Colonic mucosa (tissue), 4 donors: ENCODE data around the gene SLC36A3. TPM values are rescaled to one million over a fixed set of nuclear protein-coding genes. Genes with fewer than 3 reads are reported as not detected.

Source experiments
- DNase-seq: peaks from one replicate; pipeline ENCODE4 v3.0.0-alpha.2; 2020
- H3K27ac ChIP-seq: fragments of 200-600 bp; one replicate; pipeline ENCODE4 v1.8.0; 2021
- H3K27me3 ChIP-seq: fragments of 200-600 bp; one replicate; pipeline ENCODE4 v1.8.0; 2021
- H3K36me3 ChIP-seq: fragments of 200-600 bp; one replicate; pipeline ENCODE4 v1.8.0; 2021
- H3K4me1 ChIP-seq: fragments of 200-600 bp; one replicate; pipeline ENCODE4 v1.8.0; 2021; ENCODE audit warnings: mild to moderate bottlenecking
- H3K4me3 ChIP-seq: fragments of 200-600 bp; one replicate; pipeline ENCODE4 v1.8.0; 2021
- H3K9ac ChIP-seq, 2 donors: one replicate each; pipeline ENCODE4 v1.7.0; 2013; ENCODE audit warnings: control low read depth in 2 of 2, low read depth in 2 of 2, low read length in 2 of 2
- H3K9me3 ChIP-seq: fragments of 200-600 bp; one replicate; pipeline ENCODE4 v1.8.0; 2021
- intact Hi-C: fragments of 100-400 bp; cut with DNase I; formaldehyde crosslinking; loops from one replicate; pipeline ENCODE4 v1.14.1; 2022
- total RNA-seq, 2 donors: library from RNA; stranded (reverse); fragmentation: NEBNext Ultra II Directional in 1 of 2; extraction: Animal tissue kit (Norgen Biotek cat#: 25700) in 1 of 2; gene quantifications; one replicate each; pipeline ENCODE4 v1.2.1, GENCODE V29; 2021
- TF ChIP-seq, protein P1 (sequence below): fragments of 200-600 bp; IDR thresholded peaks from one replicate; pipeline ENCODE4 v1.8.0; 2022; ENCODE audit warnings: antibody characterized with exemption, mild to moderate bottlenecking
- donor health status: healthy.
- donor health status: DM: no; HTN: no; CAD: no.
- donor health status: DM: no; HTN: no; CAD: no.

SLC36A3 gene
- total RNA-seq, 2 donors from 2014 or later: not detected

DNA sequence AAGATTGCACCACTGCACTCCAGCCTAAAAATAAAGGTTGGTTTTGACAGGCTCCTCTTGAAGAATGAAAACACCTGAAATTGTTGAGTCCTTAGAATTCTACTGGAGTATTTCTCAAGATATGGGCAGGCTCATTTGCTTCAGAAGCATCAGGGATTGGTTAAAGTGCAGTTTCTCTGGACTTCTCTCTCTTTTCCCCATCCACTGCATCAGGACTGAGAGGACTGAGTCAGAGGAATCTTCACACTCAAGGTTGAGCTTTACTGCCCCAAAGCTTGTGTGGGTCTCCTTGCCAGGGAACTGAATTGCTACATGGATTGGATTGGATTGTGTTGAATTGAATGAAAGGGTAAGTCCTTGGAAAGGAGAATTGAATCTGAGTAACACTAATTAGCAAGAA, 72.2 kb downstream of the SLC36A3 start:
- Histone ChIP-seq H3K27ac (no peak overlapping the region), H3K27me3 (no peaks in the 10 kb centered on the region), H3K4me3 (no peak overlapping the region), H3K9me3 (no peaks in the 10 kb centered on the region), H3K9ac (no peak overlapping the region), H3K4me1 (no peaks in the 10 kb centered on the region), H3K36me3 (no peaks in the 10 kb centered on the region)
- intact Hi-C loops: no loop called here
- no peak for DNase-seq
- TF ChIP-seq, protein P1, sequence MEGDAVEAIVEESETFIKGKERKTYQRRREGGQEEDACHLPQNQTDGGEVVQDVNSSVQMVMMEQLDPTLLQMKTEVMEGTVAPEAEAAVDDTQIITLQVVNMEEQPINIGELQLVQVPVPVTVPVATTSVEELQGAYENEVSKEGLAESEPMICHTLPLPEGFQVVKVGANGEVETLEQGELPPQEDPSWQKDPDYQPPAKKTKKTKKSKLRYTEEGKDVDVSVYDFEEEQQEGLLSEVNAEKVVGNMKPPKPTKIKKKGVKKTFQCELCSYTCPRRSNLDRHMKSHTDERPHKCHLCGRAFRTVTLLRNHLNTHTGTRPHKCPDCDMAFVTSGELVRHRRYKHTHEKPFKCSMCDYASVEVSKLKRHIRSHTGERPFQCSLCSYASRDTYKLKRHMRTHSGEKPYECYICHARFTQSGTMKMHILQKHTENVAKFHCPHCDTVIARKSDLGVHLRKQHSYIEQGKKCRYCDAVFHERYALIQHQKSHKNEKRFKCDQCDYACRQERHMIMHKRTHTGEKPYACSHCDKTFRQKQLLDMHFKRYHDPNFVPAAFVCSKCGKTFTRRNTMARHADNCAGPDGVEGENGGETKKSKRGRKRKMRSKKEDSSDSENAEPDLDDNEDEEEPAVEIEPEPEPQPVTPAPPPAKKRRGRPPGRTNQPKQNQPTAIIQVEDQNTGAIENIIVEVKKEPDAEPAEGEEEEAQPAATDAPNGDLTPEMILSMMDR: no peak

DNA sequence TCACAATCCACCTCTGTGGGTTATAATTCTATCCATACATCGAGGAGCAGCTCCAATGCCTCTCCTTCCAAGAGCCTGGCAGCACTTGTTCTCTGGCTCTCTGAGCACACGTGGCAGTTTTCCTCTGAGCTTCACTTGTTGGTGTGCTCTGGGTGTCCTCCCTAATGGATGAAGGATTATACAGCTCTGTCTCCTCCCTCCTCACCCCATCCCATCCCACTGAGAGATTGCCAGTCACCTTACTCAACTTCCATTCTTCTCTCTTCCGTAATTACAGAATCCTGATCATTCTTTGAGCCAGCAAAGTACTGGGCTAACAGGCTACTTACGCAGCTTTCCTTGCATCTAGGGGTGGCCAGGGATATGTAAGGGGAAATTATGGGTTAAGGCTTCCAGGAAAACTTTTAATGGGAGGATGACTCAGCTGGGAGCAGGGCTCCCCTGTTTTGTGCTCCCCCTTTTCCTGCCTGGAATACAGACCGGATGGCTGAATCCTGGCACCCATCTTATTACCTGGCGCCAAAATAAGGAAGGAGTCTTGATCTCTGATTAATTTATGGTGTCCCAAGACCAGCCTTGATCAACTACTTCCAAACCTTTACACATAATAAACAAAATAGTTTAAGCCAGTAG, 73.4 kb downstream of the SLC36A3 start:
- no peak overlapping the region for H3K4me3 ChIP-seq
- H3K27me3 ChIP-seq: no peaks in the 10 kb centered on the region
- intact Hi-C loops: no loop called here
- no peaks in the 10 kb centered on the region for H3K4me1 ChIP-seq
- H3K9ac ChIP-seq: no peak overlapping the region
- H3K9me3 ChIP-seq: no peaks in the 10 kb centered on the region
- DNase-seq: no peak
- TF ChIP-seq, protein P1: no peak
- H3K27ac ChIP-seq: no peak overlapping the region
- H3K36me3 ChIP-seq: no peaks in the 10 kb centered on the region

GRCh38 chr5:151228986-151229385, 74.6 kb downstream of the SLC36A3 start:
- no peaks in the 10 kb centered on the region for H3K36me3 ChIP-seq
- intact Hi-C loops: no loop called here
- H3K4me1 ChIP-seq: no peaks in the 10 kb centered on the region

GRCh38 chr5:151227918-151228447, 75.6 kb downstream of the SLC36A3 start:
- TF ChIP-seq, protein P1: no peak
- no peaks in the 10 kb centered on the region for H3K9me3 ChIP-seq
- no peak overlapping the region for H3K4me3 ChIP-seq
- intact Hi-C loops: no loop called here
- H3K9ac ChIP-seq: no peak overlapping the region
- no peak for DNase-seq
- no peaks in the 10 kb centered on the region for H3K27me3 ChIP-seq
- H3K4me1 ChIP-seq: no peaks in the 10 kb centered on the region
- H3K36me3 ChIP-seq: no peaks in the 10 kb centered on the region
- H3K27ac ChIP-seq: no peak overlapping the region

More at GRCh38 chr5:151228986-151229385, 74.6 kb downstream of the SLC36A3 start:
- Histone ChIP-seq H3K9me3 (no peaks in the 10 kb centered on the region), H3K27ac (no peak overlapping the region), H3K27me3 (no peaks in the 10 kb centered on the region), H3K4me3 (no peak overlapping the region), H3K9ac (no peak overlapping the region)
- TF ChIP-seq, protein P1: no peak
- no peak for DNase-seq

Other genes starting within 250 kb of the SLC36A3 start
- 100 to 1,000 TPM; 153 to 220 TPM for gene TNIP1, start 222.7 kb downstream of the SLC36A3 start, total RNA-seq
- 10 to 100 TPM; 21.2 to 39.8 TPM for gene ANXA6, start 146.0 kb downstream of the SLC36A3 start, total RNA-seq
- 10 to 100 TPM in 1 of 2 donors, 1 to 10 TPM in 1; 4.2 to 23.8 TPM for gene CCDC69, start 79.7 kb downstream of the SLC36A3 start, total RNA-seq
- gene GM2A, start 50.6 kb downstream of the SLC36A3 start, total RNA-seq: 10 to 100 TPM; 22.0 to 27.2 TPM
- gene SLC36A2, start 43.8 kb upstream of the SLC36A3 start, total RNA-seq: not detected
- gene SLC36A1, start 143.8 kb upstream of the SLC36A3 start, total RNA-seq: 10 to 100 TPM; 20.2 to 30.6 TPM